ENCODE results near the gene BRICD5. TPM values are rescaled to one million over a fixed set of nuclear protein-coding genes. Genes with fewer than 3 reads are reported as not detected.
A peak's percentile ranks its signal among the peaks of the same experiment; 100 is the strongest.

The BRICD5 gene
- total RNA-seq, 4 donors from 2014 or later = 3.8 to 44.6 (median 12.0) TPM

DNA sequence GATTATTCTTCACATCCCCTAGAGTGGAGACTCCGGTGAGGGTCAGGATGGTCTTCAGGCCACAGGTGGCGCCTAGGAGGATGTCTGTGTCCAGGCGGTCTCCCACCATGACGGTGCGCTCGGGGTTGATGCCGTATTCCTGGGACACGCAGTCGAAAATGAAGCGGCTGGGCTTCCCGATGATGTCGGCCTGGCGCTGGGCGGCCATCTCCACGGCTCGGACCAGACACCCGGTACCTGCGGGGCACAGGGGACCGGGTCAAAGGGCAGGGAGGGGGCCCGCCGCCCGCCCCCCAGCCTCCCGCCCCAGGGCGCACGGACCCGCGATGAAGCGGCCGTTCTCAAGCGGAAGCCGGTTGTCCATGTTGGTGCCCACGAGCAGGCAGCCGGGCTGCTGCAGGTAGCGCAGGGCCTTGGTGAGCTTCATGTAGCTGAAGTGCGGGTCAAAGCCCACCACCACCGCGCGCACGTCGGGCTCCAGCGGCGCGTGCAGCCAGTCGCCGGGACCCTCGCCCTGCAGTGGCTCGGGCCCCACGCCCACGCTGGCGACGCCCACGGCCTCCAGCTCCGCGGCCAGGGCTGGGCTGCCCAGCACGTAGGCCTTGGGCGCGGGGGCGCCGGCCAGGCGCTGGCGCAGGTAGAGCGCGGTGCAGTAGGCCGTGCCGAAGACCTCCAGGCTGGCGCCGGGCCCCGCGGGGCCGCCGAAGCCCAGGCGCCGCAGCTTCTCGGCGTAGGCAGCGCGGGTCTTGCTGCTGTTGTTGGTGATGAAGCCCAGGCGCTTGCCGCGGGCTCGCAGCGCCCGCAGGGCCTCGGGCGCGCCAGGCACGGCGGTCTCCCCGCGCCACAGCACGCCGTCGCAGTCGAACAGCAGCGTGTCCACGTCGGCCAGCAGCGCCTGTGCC, 3.4 kb upstream of the BRICD5 start:
- no peak for DNase-seq
- Histone ChIP-seq H3K9me3 (no peaks in the 10 kb centered on the region), H3K27me3 (no peaks in the 10 kb centered on the region), H3K4me3 (replicated peaks in 1 of 3) (peak overlapping the region; percentile 39 to 81 (median 77)), H3K4me1 (peaks cover 21 to 31% of the 10 kb centered on the region in 2 donors), H3K36me3 (peaks cover 2 to 5% of the 10 kb centered on the region in 2 donors), H3K27ac (peak overlapping the region; percentile 13 to 68 (median 14))
- WGBS, 2 donors = 2 to 4% methylated on average over 19 to 30 of the region's 98 CpGs
- TF ChIP-seq POLR2A (IDR thresholded peaks at IDR 0.05) = peak in 1 of 2 donors; percentile 44
- TF ChIP-seq, protein P1, sequence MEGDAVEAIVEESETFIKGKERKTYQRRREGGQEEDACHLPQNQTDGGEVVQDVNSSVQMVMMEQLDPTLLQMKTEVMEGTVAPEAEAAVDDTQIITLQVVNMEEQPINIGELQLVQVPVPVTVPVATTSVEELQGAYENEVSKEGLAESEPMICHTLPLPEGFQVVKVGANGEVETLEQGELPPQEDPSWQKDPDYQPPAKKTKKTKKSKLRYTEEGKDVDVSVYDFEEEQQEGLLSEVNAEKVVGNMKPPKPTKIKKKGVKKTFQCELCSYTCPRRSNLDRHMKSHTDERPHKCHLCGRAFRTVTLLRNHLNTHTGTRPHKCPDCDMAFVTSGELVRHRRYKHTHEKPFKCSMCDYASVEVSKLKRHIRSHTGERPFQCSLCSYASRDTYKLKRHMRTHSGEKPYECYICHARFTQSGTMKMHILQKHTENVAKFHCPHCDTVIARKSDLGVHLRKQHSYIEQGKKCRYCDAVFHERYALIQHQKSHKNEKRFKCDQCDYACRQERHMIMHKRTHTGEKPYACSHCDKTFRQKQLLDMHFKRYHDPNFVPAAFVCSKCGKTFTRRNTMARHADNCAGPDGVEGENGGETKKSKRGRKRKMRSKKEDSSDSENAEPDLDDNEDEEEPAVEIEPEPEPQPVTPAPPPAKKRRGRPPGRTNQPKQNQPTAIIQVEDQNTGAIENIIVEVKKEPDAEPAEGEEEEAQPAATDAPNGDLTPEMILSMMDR (IDR thresholded peaks at IDR 0.05) = no peak
- intact Hi-C loops (cut with DNase I) = no loop called here

DNA sequence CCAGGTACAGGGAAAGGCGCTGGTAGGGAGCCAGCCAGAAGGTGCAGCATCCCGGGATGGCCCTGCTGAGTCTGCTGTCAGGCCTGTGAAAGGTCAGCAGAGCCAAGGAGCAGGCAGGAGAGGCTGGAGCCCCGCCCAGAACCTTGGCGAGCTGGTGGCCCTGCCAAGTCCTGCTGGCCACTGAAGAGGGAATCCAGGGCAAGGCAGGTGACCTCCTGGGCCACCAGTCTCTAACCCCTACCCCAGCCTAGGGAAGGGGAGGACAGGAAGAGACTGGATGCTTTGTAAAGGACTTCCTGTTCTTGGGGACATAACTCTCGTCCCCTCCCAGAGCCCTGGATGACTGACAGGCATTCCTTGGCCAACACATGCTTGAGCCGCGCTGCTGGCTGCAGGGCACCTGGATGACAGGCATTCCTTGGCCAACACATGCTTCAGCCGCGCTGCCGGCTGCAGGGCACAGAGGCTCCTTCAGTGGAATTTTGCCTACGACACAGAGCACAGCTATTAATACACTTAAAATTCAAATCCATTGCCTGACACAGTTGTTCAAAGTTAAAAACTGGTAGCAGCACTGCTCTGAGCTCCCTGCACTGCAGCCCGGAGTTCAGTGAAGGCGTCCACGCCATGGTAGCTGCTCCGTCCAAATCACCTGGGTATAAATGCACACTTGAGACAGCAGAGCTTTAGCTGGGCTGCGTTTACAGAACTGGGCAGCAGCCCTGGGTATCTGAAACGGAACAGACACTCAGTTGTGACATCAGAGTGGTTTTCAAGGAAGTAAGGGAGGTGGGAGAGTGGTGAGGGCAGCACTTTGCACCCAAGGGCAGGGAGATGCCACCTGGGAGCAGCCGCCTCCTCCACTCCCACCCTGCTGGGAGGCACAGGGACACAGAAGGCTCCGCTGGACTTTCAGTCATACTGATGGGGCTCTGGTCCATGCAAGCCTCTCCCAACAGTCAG, 2.0 kb upstream of the BRICD5 start:
- 38 to 45% methylated on average over 19 of the region's 19 CpGs for WGBS, 2 donors
- Histone ChIP-seq H3K9me3 (no peaks in the 10 kb centered on the region), H3K27ac (peak overlapping the region; percentile 13 to 71 (median 35)), H3K27me3 (no peaks in the 10 kb centered on the region), H3K4me3 (replicated peaks in 1 of 3) (peak overlapping the region in 1 of 3 donors; percentile 81), H3K4me1 (peaks cover 21 to 28% of the 10 kb centered on the region in 2 donors), H3K36me3 (peaks cover 16 to 18% of the 10 kb centered on the region in 2 donors)
- intact Hi-C loops (cut with DNase I) = no loop called here
- TF ChIP-seq, protein P1 (IDR thresholded peaks at IDR 0.05) = no peak
- TF ChIP-seq POLR2A (IDR thresholded peaks at IDR 0.05) = peak in 1 of 2 donors; percentile 33
- peak; percentile 87 to 91 for DNase-seq

DNA sequence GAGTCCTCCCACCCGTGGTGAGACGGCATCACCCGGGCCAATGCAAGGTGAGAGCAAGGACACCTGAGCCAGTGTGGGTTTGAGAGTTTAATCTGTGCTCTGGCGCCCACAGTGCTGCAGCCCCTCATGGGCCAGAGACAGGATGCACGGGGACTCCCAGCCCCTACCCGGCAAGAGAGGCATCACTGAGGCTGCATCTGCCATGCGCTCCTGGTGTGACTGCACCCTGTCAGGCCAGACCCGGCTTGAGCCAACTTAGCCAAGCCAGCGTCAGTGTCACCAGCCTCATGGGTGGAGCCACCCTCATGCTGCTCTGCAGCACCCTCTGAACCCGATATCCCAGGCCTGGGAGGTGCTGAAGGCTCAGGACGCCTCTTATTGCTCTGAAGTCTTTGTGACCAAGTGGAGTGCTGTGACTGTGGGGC, 1.3 kb upstream of the BRICD5 start:
- Histone ChIP-seq H3K4me3 (replicated peaks in 1 of 3) (no peak overlapping the region), H3K36me3 (peaks cover 17 to 20% of the 10 kb centered on the region in 2 donors), H3K27me3 (no peaks in the 10 kb centered on the region), H3K9me3 (no peaks in the 10 kb centered on the region), H3K27ac (peak overlapping the region in 2 of 3 donors; percentile 35 to 71), H3K4me1 (peaks cover 21 to 28% of the 10 kb centered on the region in 2 donors)
- TF ChIP-seq POLR2A (IDR thresholded peaks at IDR 0.05) = no peak
- TF ChIP-seq, protein P1 (IDR thresholded peaks at IDR 0.05) = no peak
- DNase-seq = no peak
- intact Hi-C loops (cut with DNase I) = no loop called here
- WGBS, 2 donors = 77 to 81% methylated on average over 7 to 11 of the region's 11 CpGs

DNA sequence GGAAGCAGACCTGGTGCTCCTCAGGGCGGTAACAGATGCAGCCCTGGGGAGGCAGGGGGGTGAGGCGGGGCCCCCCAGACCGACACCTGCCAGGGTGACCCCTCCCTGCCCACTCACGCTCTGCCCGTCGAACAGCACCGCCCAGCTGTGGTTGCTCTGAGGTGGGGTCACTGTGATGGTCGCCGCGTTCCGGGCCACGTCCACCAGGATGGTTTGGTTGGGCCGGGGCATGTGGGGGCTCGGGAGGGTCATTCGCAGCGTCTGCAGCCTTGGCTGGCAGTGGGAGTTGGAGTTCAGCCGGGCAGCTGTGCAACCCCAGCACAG, 692 bp downstream of the BRICD5 start:
- no peak for DNase-seq
- 75 to 93% methylated on average over 2 to 3 of the region's 17 CpGs for WGBS, 2 donors

More for the DNA sequence above, 692 bp downstream of the BRICD5 start:
- no peak overlapping the region for H3K27ac ChIP-seq
- H3K36me3 ChIP-seq = peaks cover 17 to 20% of the 10 kb centered on the region in 2 donors
- intact Hi-C loops (cut with DNase I) = no loop called here
- H3K9me3 ChIP-seq = no peaks in the 10 kb centered on the region
- no peak overlapping the region for H3K4me3 ChIP-seq (replicated peaks in 1 of 3)
- TF ChIP-seq, protein P1 (IDR thresholded peaks at IDR 0.05) = no peak
- TF ChIP-seq POLR2A (IDR thresholded peaks at IDR 0.05) = no peak
- H3K4me1 ChIP-seq = peaks cover 29 to 35% of the 10 kb centered on the region in 2 donors
- no peaks in the 10 kb centered on the region for H3K27me3 ChIP-seq

All from thyroid gland (tissue), 4 donors.